Medulla oblongata (tissue), 1 donor: ENCODE measurements around the gene SNX1.
A peak's percentile ranks its signal among the peaks of the same experiment; 100 is the strongest.
"Not testable (repeated sequence)": the region's sequence is repeated elsewhere in the genome, so short reads cannot be mapped to it uniquely, and the experiment has no call there.

ENCODE experiments used
- DNase-seq: peaks from one replicate; pipeline ENCODE4 v3.0.0-alpha.2; 2015; ENCODE audit errors: extremely low spot score

SNX1 gene

GRCh38 chr15:64117759-64118487, 22.1 kb downstream of the SNX1 start:
- no peak for DNase-seq

- not testable (repeated sequence) for DNase-seq
Observed at GRCh38 chr15:64120322-64120721, 24.5 kb downstream of the SNX1 start.

GRCh38 chr15:64121614-64122013, 25.8 kb downstream of the SNX1 start:
- DNase-seq = no peak

DNA sequence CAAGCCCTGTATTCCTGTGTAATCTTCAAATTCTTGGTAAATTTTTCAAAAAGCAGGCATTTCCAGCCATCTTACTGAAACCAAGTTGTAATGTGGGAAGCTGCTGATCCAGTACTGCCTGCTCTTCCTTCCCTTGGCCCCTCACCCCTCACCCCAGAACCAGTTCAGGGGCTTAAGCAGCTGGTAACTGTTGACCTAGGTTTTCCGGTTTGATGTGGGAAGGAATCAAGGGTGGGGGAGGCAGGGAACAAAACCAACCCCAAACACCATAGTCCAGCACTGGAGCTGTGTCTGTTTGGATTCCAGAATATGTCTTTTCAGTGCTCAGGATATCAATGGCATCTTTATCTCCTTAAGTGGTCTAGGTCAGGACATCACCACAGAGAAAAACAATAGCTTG, 26.7 kb downstream of the SNX1 start:
- no peak for DNase-seq

- peak; percentile 97 for DNase-seq
Observed at GRCh38 chr15:64122936-64123351, 27.2 kb downstream of the SNX1 start.

DNA sequence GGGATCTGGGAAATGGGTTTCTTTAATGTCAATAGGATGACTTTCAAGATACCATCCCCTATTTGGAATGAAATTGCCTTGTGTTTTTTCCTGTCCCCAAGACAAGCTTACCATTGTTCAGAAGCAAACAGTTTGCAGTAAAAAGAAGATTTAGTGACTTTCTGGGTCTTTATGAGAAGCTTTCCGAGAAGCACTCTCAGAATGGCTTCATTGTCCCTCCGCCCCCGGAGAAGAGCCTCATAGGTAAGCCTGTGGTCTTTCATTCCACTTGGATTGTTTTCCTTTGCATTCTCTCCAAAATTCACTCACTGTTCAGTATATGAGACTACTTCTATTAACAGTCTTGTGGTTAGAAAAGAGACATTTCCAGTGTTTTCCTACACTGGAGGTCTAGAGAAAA, 30.2 kb downstream of the SNX1 start:
- DNase-seq = no peak

- no peak for DNase-seq
Observed at GRCh38 chr15:64127521-64128270, 31.9 kb downstream of the SNX1 start.

DNA sequence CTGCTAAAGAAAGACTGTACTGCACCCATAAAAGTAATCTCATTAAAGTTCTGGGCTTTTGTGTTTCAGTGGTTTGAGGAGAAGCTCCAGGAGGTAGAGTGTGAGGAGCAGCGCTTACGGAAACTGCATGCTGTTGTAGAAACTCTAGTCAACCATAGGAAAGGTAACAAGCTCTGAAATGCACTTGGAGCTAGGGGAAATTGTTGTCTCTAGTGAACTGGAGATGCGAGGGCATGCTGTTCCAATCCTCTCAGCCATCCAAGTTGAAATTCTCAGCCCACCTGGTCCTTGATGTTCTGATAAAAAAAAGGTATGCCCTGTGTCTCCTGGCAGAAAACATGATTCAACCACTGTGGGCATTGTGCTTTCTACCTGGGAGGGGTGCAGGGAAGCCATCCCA, 34.4 kb downstream of the SNX1 start:
- no peak for DNase-seq

- peak; percentile 81 for DNase-seq
Observed at GRCh38 chr15:64131547-64131946, 35.8 kb downstream of the SNX1 start.

GRCh38 chr15:64132217-64132616, 36.4 kb downstream of the SNX1 start:
- DNase-seq = no peak

- no peak for DNase-seq
Observed at GRCh38 chr15:64133623-64134344, 38.0 kb downstream of the SNX1 start.

DNA sequence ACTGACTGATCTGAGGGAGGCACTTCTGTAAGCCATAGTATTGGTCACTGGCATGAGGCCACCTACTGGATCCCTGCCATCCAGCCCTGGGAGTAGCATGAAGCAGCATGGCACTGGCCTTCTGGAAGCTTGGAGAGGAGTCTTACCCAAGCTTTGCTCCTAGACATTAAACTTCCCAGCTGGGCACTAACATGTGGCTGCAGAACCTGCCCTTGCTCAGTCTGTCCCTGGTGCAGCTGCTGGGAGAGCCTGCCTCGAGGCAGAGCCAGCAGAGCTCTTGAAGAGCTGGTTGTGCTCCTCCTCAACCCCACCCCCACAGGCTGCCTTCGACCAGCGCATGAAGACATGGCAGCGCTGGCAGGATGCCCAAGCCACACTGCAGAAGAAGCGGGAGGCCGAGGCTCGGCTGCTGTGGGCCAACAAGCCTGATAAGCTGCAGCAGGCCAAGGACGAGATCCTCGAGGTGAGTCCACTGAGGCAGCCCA, 38.6 kb downstream of the SNX1 start:
- DNase-seq = peak; percentile 69

- no peak for DNase-seq
Observed at GRCh38 chr15:64136347-64136746, 40.6 kb downstream of the SNX1 start.

GRCh38 chr15:64137226-64137833, 41.5 kb downstream of the SNX1 start:
- peak; percentile 79 for DNase-seq

DNA sequence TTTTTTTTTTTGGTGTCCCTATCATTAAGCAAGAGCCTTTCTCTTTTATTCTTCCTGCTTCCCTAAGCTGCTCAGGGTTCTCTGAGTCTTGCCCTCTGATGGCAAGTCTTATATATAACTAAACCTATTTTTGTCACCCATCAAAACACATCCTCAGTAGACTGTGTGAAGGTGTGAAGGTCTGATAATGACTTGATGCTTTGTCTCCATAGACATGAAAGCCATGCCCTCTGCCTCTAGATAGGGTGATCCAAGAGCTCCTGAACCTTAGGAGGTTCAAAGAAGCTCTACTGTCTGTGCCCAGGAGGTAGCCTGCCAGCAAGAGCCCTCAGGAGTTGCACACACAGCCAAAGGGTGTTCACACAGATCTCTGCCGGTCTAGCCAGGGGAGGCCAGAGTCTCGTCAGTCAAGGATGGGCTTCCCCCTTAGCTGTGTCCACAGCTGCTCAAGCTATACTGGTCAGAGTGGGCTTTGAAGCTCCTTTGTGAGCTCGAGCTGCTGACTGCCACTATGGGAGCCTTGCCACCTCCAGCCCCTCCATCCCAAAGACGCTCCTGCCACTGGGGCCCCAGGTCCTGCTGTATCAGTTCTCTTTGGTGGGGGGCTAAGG, 42.7 kb downstream of the SNX1 start:
- DNase-seq = no peak

DNA sequence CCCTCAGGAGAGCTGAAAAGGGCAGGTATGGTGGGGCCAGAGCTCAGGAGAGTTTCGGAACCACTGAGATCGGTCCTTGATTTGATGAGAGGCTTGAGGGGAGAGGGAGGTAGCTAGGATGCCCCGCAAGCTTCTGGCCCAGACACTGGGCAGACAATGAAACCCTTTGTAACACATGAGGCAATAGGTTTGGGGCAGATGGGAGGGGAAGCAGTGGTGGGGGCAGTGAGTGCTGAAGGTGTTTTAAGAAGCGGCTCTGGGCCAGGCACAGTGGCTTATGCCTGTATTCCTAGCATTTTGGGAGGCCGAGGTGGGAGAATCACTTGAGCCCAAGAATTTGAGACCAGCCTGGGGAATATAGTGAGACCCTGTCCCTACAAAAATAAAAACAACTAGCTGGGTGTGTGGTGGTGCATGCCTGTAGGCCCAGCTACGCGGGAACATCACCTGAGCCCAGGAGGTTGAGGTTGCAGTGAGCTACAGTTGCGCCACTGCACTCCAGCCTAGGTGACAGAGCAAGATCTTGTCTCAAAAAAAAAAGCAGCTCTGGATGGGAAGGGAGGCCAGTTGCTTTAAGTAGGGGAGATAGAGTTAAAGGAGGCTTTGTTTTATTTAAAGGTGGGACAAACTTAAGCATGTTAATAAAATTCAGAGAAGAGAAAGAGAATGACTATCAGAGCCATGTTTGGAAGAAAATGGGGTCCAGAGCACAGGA, 46.2 kb downstream of the SNX1 start:
- DNase-seq = no peak

GRCh38 chr15:64143276-64143675, 47.5 kb downstream of the SNX1 start:
- no peak for DNase-seq

GRCh38 chr15:64144192-64144564, 48.4 kb downstream of the SNX1 start:
- DNase-seq = no peak

- DNase-seq = peak; percentile 87
Observed at GRCh38 chr15:64144565-64145281, 48.9 kb downstream of the SNX1 start.

GRCh38 chr15:64146041-64146440, 50.3 kb downstream of the SNX1 start:
- no peak for DNase-seq
